Lung (tissue), 12 donors: Measurements from ENCODE around the gene TOM1. TPM values are rescaled to one million over a fixed set of nuclear protein-coding genes. Genes with fewer than 3 reads are reported as not detected.

Experiments used
- ATAC-seq: fragments of 200-7000 bp; cut with Tn5 transposase; one replicate; pipeline ENCODE4 v1.9.1; 2020; ENCODE audit warnings: moderate number of reproducible peaks; ENCODE audit not compliant: insufficient read depth, low FRiP score
- DNase-seq, 3 donors: peaks; one replicate each; pipeline ENCODE4 v3.0.0-alpha.2; 2013 to 2017
- H3K27ac ChIP-seq, 2 donors: one replicate each; pipeline ENCODE4 v1.5.1; 2013; ENCODE audit warnings: mild to moderate bottlenecking in 2 of 2, moderate library complexity in 2 of 2, control low read depth in 1 of 2, inconsistent platforms in 1 of 2, low read depth in 1 of 2, low read length in 1 of 2
- H3K27me3 ChIP-seq, 3 donors: one replicate each; pipeline ENCODE4 v1.5.1; 2013; ENCODE audit warnings: low read length in 2 of 3; ENCODE audit not compliant: control insufficient read depth in 3 of 3, insufficient read depth in 3 of 3
- H3K36me3 ChIP-seq, 4 donors: one replicate each; pipeline ENCODE4 v1.5.1; 2013; ENCODE audit warnings: low read length in 4 of 4, mild to moderate bottlenecking in 1 of 4, moderate library complexity in 1 of 4; ENCODE audit not compliant: control insufficient read depth in 4 of 4, insufficient read depth in 4 of 4
- H3K4me1 ChIP-seq, 5 donors: one replicate each; pipeline ENCODE4 v1.5.1; 2013; ENCODE audit warnings: low read length in 5 of 5, mild to moderate bottlenecking in 2 of 5, moderate library complexity in 1 of 5; ENCODE audit not compliant: control insufficient read depth in 5 of 5, insufficient read depth in 5 of 5
- H3K4me3 ChIP-seq: one replicate; pipeline ENCODE4 v1.5.1; 2013; ENCODE audit warnings: mild to moderate bottlenecking, control low read depth, moderate library complexity
- H3K9ac ChIP-seq, 2 donors: one replicate each; pipeline ENCODE4 v1.5.1; 2013; ENCODE audit warnings: low read length in 2 of 2, control low read depth in 1 of 2; ENCODE audit not compliant: insufficient read depth in 1 of 2
- H3K9me3 ChIP-seq, 4 donors: one replicate each; pipeline ENCODE4 v1.5.1; 2013; ENCODE audit warnings: low read length in 3 of 4, mild to moderate bottlenecking in 1 of 4, moderate library complexity in 1 of 4; ENCODE audit not compliant: control insufficient read depth in 4 of 4, insufficient read depth in 3 of 4
- WGBS, 2 donors: extraction: QIAGEN DNeasy Blood & Tissue Kit; methylation state at CpG; one replicate each; pipeline ENCODE4 v1.1.7; 2013; 5-methylcytosine and 5-hydroxymethylcytosine counted together
- polyA plus RNA-seq, 2 donors: library from polyadenylated mRNA; stranded (reverse); fragments of 200-250 nt; gene quantifications; one replicate each; pipeline ENCODE4 v1.2.1, GENCODE V29; 2013
- total RNA-seq, 2 donors: library from RNA; depleted of rRNA in 1 of 2; stranded (reverse); fragments of >200 nt in 1 of 2; gene quantifications; one replicate each; pipeline ENCODE4 v1.2.1, GENCODE V29; 2014 to 2021
- TF ChIP-seq, protein P1 (sequence below): IDR thresholded peaks from 2 replicates; pipeline ENCODE4 v1.5.1; 2012; ENCODE audit warnings: mild to moderate bottlenecking; ENCODE audit errors: control extremely low read depth, extremely low read depth
- donor health status: control.
- donor health status: control.
- donor health status: Bipolar disorder and iron deficiency.
- donor health status: healthy.
- donor health status: DM: yes; HTN: yes; CAD: no.

Gene TOM1
- total and polyA plus RNA-seq, 4 donors, result 53.4 to 131 (median 72.6) TPM

DNA sequence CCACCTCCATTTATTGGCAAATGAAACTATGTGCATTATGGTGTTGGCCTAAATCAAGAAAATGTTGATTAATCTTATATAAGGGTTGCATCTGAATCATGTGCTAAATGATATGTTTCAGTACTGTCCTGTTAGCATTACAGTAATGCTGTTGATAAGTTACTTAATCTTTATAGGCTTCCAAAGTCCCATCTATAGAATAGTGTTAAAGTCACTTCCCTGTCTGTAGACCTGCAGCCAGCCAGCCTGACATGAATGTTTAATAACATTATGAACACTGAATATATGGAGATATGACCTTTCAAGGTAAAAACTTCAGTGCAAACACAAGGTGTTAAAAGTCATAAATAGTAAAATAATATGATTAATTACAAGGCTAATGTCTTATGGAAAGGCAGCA, 3.6 kb upstream of the TOM1 start:
- Histone ChIP-seq H3K27me3 (no peaks in the 10 kb centered on the region), H3K27ac (no peak overlapping the region), H3K36me3 (peaks cover 12 to 30% (median 21%) of the 10 kb centered on the region in 4 donors), H3K4me1 (peaks cover 0 to 9% (median 1%) of the 10 kb centered on the region in 5 donors), H3K9me3 (no peaks in the 10 kb centered on the region), H3K9ac (no peak overlapping the region), H3K4me3 (no peak overlapping the region)
- TF ChIP-seq, protein P1, sequence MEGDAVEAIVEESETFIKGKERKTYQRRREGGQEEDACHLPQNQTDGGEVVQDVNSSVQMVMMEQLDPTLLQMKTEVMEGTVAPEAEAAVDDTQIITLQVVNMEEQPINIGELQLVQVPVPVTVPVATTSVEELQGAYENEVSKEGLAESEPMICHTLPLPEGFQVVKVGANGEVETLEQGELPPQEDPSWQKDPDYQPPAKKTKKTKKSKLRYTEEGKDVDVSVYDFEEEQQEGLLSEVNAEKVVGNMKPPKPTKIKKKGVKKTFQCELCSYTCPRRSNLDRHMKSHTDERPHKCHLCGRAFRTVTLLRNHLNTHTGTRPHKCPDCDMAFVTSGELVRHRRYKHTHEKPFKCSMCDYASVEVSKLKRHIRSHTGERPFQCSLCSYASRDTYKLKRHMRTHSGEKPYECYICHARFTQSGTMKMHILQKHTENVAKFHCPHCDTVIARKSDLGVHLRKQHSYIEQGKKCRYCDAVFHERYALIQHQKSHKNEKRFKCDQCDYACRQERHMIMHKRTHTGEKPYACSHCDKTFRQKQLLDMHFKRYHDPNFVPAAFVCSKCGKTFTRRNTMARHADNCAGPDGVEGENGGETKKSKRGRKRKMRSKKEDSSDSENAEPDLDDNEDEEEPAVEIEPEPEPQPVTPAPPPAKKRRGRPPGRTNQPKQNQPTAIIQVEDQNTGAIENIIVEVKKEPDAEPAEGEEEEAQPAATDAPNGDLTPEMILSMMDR, result no peak
- no peak for ATAC-seq
- DNase-seq, result no peak

DNA sequence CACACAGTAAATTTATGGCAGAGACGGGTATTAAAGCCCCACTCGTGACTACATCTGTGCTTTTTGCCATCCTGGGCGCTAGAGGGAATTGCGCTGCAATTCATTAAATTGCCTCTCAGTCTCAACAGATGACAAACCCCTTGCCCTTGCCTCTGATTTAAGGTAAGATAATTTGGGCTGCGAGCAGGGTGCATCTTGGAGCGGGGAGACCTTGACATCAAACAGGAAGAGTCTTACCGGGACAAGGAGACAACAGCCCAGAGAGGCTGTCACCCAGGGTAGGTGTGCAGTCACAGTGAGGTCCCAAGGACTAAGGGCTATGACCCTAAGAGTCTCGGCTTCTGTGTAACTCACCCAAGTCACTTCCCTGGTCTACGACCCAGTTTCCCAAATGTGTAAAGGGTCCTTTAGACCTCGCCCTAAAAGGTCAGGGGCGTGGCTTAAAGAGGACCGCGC, 449 bp upstream of the TOM1 start:
- no peak for ATAC-seq

GRCh38 chr22:35301372-35301874, 1.7 kb downstream of the TOM1 start:
- Histone ChIP-seq H3K27me3 (no peaks in the 10 kb centered on the region), H3K4me3 (no peak overlapping the region), H3K9me3 (no peaks in the 10 kb centered on the region), H3K36me3 (peaks cover 0 to 8% (median 4%) of the 10 kb centered on the region in 4 donors), H3K4me1 (peaks cover 0 to 17% (median 7%) of the 10 kb centered on the region in 5 donors), H3K9ac (peak overlapping the region in 1 of 2 donors; percentile 19), H3K27ac (peak overlapping the region; percentile 92 to 95)
- TF ChIP-seq, protein P1, result no peak
- ATAC-seq, result peak; percentile 29
- 20 to 39% methylated on average over 17 of the region's 17 CpGs for WGBS, 2 donors
- DNase-seq, result peak in 2 of 3 donors; percentile 28 to 59

More for the DNA sequence above, 449 bp upstream of the TOM1 start:
- no peak for DNase-seq
- H3K4me1 ChIP-seq, result peaks cover 0 to 13% (median 5%) of the 10 kb centered on the region in 5 donors
- peak overlapping the region; percentile 70 to 98 for H3K9ac ChIP-seq
- no peaks in the 10 kb centered on the region for H3K27me3 ChIP-seq
- H3K4me3 ChIP-seq, result peak overlapping the region; percentile 65
- H3K36me3 ChIP-seq, result peaks cover 3 to 14% (median 8%) of the 10 kb centered on the region in 4 donors
- TF ChIP-seq, protein P1, result no peak
- H3K27ac ChIP-seq, result peak overlapping the region; percentile 92 to 96
- WGBS, 2 donors, result 8 to 16% methylated on average over 13 of the region's 13 CpGs
- H3K9me3 ChIP-seq, result no peaks in the 10 kb centered on the region
